Breast epithelium (tissue), 4 donors: ENCODE data around the gene SUMO2. TPM values are rescaled to one million over a fixed set of nuclear protein-coding genes. Genes with fewer than 3 reads are reported as not detected.
"Not testable (repeated sequence)": the region's sequence is repeated elsewhere in the genome, so short reads cannot be mapped to it uniquely, and the experiment has no call there.

ENCODE experiments used
- DNase-seq, 2 donors: peaks; one replicate each; pipeline ENCODE4 v3.0.0-alpha.2; 2019; ENCODE audit warnings: low spot score in 2 of 2
- H3K27ac ChIP-seq, 2 donors: fragments of 200-600 bp; sonication (generic) in 1 of 2; one replicate each; pipeline ENCODE4 v1.5.1; 2016 to 2019; ENCODE audit warnings: mild to moderate bottlenecking in 1 of 2
- H3K27me3 ChIP-seq, 2 donors: fragments of 200-600 bp; sonication (generic) in 1 of 2; one replicate each; pipeline versions ENCODE4 v1.5.1 to v1.6.0; 2017 to 2019; ENCODE audit warnings: control low read depth in 1 of 2, mild to moderate bottlenecking in 1 of 2
- H3K36me3 ChIP-seq: fragments of 200-600 bp; one replicate; pipeline ENCODE4 v1.5.1; 2019
- H3K4me1 ChIP-seq, 2 donors: fragments of 200-600 bp; sonication (generic); one replicate each; pipeline ENCODE4 v1.5.1; 2016 to 2019; ENCODE audit warnings: control low read depth in 1 of 2
- H3K4me3 ChIP-seq, 3 donors: fragments of 200-600 bp; sonication (generic); 1 replicate in 2 of 3; 2 replicates in 1 of 3; pipeline ENCODE4 v1.5.1; 2016 to 2019; ENCODE audit warnings: mild to moderate bottlenecking in 3 of 3, moderate library complexity in 2 of 3
- H3K9me3 ChIP-seq, 2 donors: fragments of 200-600 bp; sonication (generic) in 1 of 2; one replicate each; pipeline ENCODE4 v1.5.1; 2016 to 2019; ENCODE audit warnings: control low read depth in 1 of 2
- POLR2A ChIP-seq: fragments of 450-650 bp; IDR thresholded peaks from one replicate; pipeline ENCODE4 v1.6.1; 2016; ENCODE audit warnings: antibody characterized with exemption, mild to moderate bottlenecking, moderate library complexity
- POLR2AphosphoS5 ChIP-seq, 3 donors: sonication (generic); formaldehyde crosslinking; IDR thresholded peaks; one replicate each; pipeline ENCODE4 v1.6.1; 2017; ENCODE audit warnings: antibody characterized with exemption in 3 of 3
- intact Hi-C: fragments of 100-400 bp; cut with DNase I; formaldehyde crosslinking; loops from one replicate; pipeline ENCODE4 v1.15.1; 2023; ENCODE audit warnings: low total_unique reads
- total RNA-seq, 3 donors: library from RNA; depleted of rRNA; stranded (reverse); fragments of >200 nt; gene quantifications; one replicate each; pipeline ENCODE4 v1.1.0, GENCODE V29; 2016
- TF ChIP-seq, protein P1 (sequence below), 3 donors: fragments of 450-650 bp; IDR thresholded peaks; one replicate each; pipeline ENCODE4 v1.5.1; 2016 to 2017; ENCODE audit warnings: antibody characterized with exemption in 3 of 3, mild to moderate bottlenecking in 3 of 3, moderate library complexity in 3 of 3

Gene SUMO2
- total RNA-seq, 3 donors from 2014 or later, result 68.8 to 78.6 (median 74.6) TPM

- no peak for DNase-seq
- TF ChIP-seq, protein P1, sequence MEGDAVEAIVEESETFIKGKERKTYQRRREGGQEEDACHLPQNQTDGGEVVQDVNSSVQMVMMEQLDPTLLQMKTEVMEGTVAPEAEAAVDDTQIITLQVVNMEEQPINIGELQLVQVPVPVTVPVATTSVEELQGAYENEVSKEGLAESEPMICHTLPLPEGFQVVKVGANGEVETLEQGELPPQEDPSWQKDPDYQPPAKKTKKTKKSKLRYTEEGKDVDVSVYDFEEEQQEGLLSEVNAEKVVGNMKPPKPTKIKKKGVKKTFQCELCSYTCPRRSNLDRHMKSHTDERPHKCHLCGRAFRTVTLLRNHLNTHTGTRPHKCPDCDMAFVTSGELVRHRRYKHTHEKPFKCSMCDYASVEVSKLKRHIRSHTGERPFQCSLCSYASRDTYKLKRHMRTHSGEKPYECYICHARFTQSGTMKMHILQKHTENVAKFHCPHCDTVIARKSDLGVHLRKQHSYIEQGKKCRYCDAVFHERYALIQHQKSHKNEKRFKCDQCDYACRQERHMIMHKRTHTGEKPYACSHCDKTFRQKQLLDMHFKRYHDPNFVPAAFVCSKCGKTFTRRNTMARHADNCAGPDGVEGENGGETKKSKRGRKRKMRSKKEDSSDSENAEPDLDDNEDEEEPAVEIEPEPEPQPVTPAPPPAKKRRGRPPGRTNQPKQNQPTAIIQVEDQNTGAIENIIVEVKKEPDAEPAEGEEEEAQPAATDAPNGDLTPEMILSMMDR (IDR thresholded peaks at IDR 0.05), result no peak
- TF ChIP-seq POLR2AphosphoS5 (IDR thresholded peaks at IDR 0.05) (no peak), POLR2A (no peak)
- Histone ChIP-seq H3K4me1 (no peaks in the 10 kb centered on the region), H3K9me3 (no peaks in the 10 kb centered on the region), H3K27ac (no peak overlapping the region), H3K27me3 (no peaks in the 10 kb centered on the region), H3K4me3 (no peak overlapping the region), H3K36me3 (peaks cover 4% of the 10 kb centered on the region)
- intact Hi-C loops, result no loop called here
These were observed 9.2 kb downstream of the SUMO2 start for GRCh38 chr17:75173526-75173925.

- TF ChIP-seq POLR2A (no peak), POLR2AphosphoS5 (IDR thresholded peaks at IDR 0.05) (no peak)
- TF ChIP-seq, protein P1 (IDR thresholded peaks at IDR 0.05), result no peak
- no peaks in the 10 kb centered on the region for H3K27me3 ChIP-seq
- H3K4me3 ChIP-seq, result no peak overlapping the region
- no peaks in the 10 kb centered on the region for H3K9me3 ChIP-seq
- H3K36me3 ChIP-seq, result peaks cover 4% of the 10 kb centered on the region
- peak in 1 of 2 donors; percentile 15 for DNase-seq
- intact Hi-C loops, result no loop called here
- H3K4me1 ChIP-seq, result no peaks in the 10 kb centered on the region
- H3K27ac ChIP-seq, result no peak overlapping the region
These were observed 13.8 kb downstream of the SUMO2 start for GRCh38 chr17:75168998-75169397.

DNA sequence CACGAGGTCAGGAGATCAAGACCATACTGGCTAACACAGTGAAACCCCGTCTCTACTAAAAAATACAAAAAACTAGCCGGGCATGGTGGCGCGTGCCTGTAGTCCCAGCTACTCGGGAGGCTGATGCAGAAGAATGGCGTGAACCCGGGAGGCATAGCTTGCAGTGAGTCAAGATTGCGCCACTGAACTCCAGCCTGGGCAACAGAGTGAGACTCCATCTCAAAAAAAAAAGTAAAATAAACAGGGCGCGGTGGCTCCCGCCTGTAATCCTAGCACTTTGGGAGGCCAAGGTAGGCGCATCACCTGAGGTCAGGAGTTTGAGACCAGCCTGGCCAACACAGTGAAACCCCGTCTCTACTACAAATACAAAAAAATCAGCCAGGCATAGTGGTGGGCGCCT, 18.2 kb downstream of the SUMO2 start:
- DNase-seq, H3K9me3 ChIP-seq, intact Hi-C loops, H3K27me3 ChIP-seq, H3K4me1 ChIP-seq, H3K27ac ChIP-seq, H3K36me3 ChIP-seq, H3K4me3 ChIP-seq: not testable (repeated sequence)

DNA sequence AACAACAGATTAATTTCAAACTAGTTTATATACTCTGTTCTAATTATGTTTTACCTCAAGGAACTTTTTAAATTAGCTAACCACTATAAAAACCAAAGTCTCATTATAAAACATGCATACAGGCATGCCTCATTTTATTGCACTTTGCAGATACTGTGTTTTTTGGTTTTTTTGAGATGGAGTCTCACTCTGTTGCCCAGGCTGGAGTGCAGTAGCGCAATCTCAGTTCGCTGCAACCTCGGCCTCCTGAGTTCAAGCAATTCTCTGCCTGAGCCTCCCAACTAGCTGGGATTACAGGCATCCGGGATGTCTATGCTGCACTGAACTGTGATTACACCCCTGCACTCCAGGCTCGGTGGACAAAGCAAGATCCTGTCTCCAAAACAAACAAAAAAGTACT, 19.7 kb downstream of the SUMO2 start:
- no peaks in the 10 kb centered on the region for H3K4me1 ChIP-seq
- no peak for DNase-seq
- TF ChIP-seq POLR2A, result no peak
- TF ChIP-seq, protein P1 (IDR thresholded peaks at IDR 0.05), result no peak

GRCh38 chr17:75160211-75160610, 22.5 kb downstream of the SUMO2 start:
- Histone ChIP-seq H3K9me3 (no peaks in the 10 kb centered on the region), H3K4me3 (no peak overlapping the region), H3K4me1 (no peaks in the 10 kb centered on the region), H3K27ac (no peak overlapping the region), H3K27me3 (no peaks in the 10 kb centered on the region), H3K36me3 (no peaks in the 10 kb centered on the region)
- no peak for DNase-seq
- intact Hi-C loops, result no loop called here
- TF ChIP-seq, protein P1 (IDR thresholded peaks at IDR 0.05), result no peak
- TF ChIP-seq POLR2A (no peak), POLR2AphosphoS5 (IDR thresholded peaks at IDR 0.05) (no peak)

More for the DNA sequence above, 19.7 kb downstream of the SUMO2 start:
- Histone ChIP-seq H3K4me3 (no peak overlapping the region), H3K9me3 (no peaks in the 10 kb centered on the region), H3K27me3 (no peaks in the 10 kb centered on the region), H3K27ac (no peak overlapping the region), H3K36me3 (no peaks in the 10 kb centered on the region)
- intact Hi-C loops, result no loop called here
